GM12878 (cell line): ENCODE measurements around the gene SLCO3A1.

Experiments
- CREM ChIP-seq: IDR thresholded peaks from 2 replicates; pipeline ENCODE4 v1.6.1; 2014; ENCODE audit warnings: antibody characterized with exemption, low read depth
- EED ChIP-seq: sonication (generic); IDR thresholded peaks from 2 replicates; pipeline ENCODE4 v1.6.1; 2016; ENCODE audit warnings: antibody characterized with exemption, low read depth
- EZH2 ChIP-seq: IDR thresholded peaks from 2 replicates; pipeline ENCODE4 v1.6.1; 2012; ENCODE audit warnings: low read depth, mild to moderate bottlenecking, control low read depth, inconsistent platforms, low read length, borderline replicate concordance; ENCODE audit not compliant: control insufficient read depth
- HCFC1 ChIP-seq: fragments of 150-350 bp; IDR thresholded peaks from 2 replicates; pipeline ENCODE4 v1.6.1; 2014; ENCODE audit warnings: low read length
- HDAC2 ChIP-seq: fragments of 200-600 bp; sonication (generic); IDR thresholded peaks from 2 replicates; pipeline ENCODE4 v1.6.1; 2017
- NFIC ChIP-seq: IDR thresholded peaks from 2 replicates; pipeline ENCODE4 v1.6.1; 2012; ENCODE audit warnings: low read depth, mild to moderate bottlenecking, inconsistent platforms, low read length, moderate library complexity
- NFYB ChIP-seq: IDR thresholded peaks from 2 replicates; pipeline ENCODE4 v1.6.1; 2011; ENCODE audit warnings: low read depth, mild to moderate bottlenecking, low read length, improper control_type of control experiment, moderate library complexity; ENCODE audit not compliant: insufficient read depth
- NR2F1 ChIP-seq: fragments of 450-650 bp; conservative IDR thresholded peaks from 2 replicates; pipeline ENCODE4 v1.6.1; 2017; ENCODE audit warnings: mild to moderate bottlenecking
- POLR2A ChIP-seq: IDR thresholded peaks from 2 replicates; pipeline ENCODE4 v1.6.1; 2011; ENCODE audit warnings: low read depth, mild to moderate bottlenecking, low read length
- POLR2AphosphoS5 ChIP-seq: IDR thresholded peaks from 2 replicates; pipeline ENCODE4 v1.6.1; 2011; ENCODE audit warnings: mild to moderate bottlenecking, low read length, inconsistent platforms
- SP1 ChIP-seq: IDR thresholded peaks from one replicate; pipeline ENCODE4 v1.6.1; 2011; ENCODE audit warnings: low read depth, low read length
- STAT3 ChIP-seq: IDR thresholded peaks from 2 replicates; pipeline ENCODE4 v1.6.1; 2011; ENCODE audit warnings: low read depth, low read length, improper control_type of control experiment
- ZNF622 ChIP-seq: fragments of 450-650 bp; IDR thresholded peaks from 2 replicates; pipeline ENCODE4 v1.6.1; 2017; ENCODE audit warnings: mild to moderate bottlenecking, inconsistent platforms
- TF ChIP-seq, protein P1 (sequence below), 3 experiments: IDR thresholded peaks in 2 of 3; conservative IDR thresholded peaks in 1 of 3; 2 replicates each; pipeline ENCODE4 v1.5.1; 2011; ENCODE audit warnings: low read depth in 3 of 3, low read length in 3 of 3, mild to moderate bottlenecking in 3 of 3, control low read depth in 2 of 3, moderate library complexity in 2 of 3, inconsistent platforms in 1 of 3, mixed read lengths in 1 of 3; ENCODE audit not compliant: control insufficient read depth in 2 of 3, insufficient read depth in 1 of 3; ENCODE audit errors: extremely low read depth in 1 of 3

DNA sequence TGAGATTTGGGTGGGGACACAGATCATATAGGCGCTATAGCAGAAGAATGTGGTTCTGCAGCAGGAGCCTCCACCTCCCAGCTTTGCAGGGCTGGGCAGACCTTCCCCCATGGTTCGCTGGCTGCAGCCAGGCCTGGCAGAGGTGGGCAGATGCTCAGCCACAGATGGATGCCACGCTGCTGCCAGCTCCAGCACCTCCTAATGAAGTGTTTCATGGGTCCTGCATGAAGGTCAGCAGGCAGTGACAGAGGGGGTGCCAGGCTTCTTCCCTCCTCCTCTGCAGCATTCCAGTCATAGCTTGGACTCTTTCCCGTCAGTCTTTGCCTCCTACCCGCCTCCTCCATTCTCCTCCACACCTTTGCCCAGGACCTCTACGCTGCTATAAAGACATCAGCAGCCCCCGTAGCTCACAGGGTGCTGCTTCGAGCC is 85.9 kb downstream of the SLCO3A1 start:
- TF ChIP-seq NFYB = no peak
- TF ChIP-seq ZNF622 = no peak
- no peak for TF ChIP-seq SP1
- no peak for TF ChIP-seq POLR2AphosphoS5
- no peak for TF ChIP-seq EZH2
- no peak for TF ChIP-seq NFIC
- TF ChIP-seq, protein P1, sequence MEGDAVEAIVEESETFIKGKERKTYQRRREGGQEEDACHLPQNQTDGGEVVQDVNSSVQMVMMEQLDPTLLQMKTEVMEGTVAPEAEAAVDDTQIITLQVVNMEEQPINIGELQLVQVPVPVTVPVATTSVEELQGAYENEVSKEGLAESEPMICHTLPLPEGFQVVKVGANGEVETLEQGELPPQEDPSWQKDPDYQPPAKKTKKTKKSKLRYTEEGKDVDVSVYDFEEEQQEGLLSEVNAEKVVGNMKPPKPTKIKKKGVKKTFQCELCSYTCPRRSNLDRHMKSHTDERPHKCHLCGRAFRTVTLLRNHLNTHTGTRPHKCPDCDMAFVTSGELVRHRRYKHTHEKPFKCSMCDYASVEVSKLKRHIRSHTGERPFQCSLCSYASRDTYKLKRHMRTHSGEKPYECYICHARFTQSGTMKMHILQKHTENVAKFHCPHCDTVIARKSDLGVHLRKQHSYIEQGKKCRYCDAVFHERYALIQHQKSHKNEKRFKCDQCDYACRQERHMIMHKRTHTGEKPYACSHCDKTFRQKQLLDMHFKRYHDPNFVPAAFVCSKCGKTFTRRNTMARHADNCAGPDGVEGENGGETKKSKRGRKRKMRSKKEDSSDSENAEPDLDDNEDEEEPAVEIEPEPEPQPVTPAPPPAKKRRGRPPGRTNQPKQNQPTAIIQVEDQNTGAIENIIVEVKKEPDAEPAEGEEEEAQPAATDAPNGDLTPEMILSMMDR (IDR thresholded peaks at IDR 0.05 in 2 of 3, conservative IDR thresholded peaks at IDR 0.05 in 1 of 3; ENCODE audit: control insufficient read depth in 2 of 3, extremely low read depth in 1 of 3, insufficient read depth in 1 of 3, low read depth in 3 of 3, low read length in 3 of 3) = no peak
- no peak for TF ChIP-seq HDAC2
- no peak for TF ChIP-seq POLR2A
- no peak for TF ChIP-seq NR2F1
- no peak for TF ChIP-seq EED
- no peak for TF ChIP-seq CREM
- no peak for TF ChIP-seq STAT3
- no peak for TF ChIP-seq HCFC1
